Measurements from ENCODE around the gene FKBP2. TPM values are rescaled to one million over a fixed set of nuclear protein-coding genes. Genes with fewer than 3 reads are reported as not detected.

FKBP2 gene
- total and polyA plus RNA-seq, 2 of the 13 experiments (the other 11 are each of a cell fraction or from before 2014, with no cell fraction given), result 30.1 to 53.3 TPM

DNA sequence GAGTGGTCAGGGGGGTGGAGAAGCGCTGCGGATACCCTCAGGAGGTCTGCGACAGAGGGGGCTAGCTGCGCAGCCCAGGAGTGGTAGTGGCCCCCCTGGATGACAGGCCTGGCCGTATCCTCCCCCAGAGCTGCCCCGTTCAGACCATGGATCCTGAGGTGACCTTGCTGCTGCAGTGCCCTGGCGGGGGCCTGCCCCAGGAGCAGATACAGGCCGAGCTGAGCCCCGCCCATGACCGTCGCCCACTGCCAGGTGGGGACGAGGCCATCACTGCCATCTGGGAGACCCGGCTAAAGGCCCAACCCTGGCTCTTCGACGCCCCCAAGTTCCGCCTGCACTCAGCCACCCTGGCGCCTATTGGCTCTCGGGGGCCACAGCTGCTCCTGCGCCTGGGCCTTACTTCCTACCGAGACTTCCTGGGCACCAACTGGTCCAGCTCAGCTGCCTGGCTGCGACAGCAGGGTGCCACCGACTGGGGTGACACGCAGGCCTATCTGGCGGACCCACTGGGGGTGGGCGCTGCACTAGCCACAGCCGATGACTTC lies 14.3 kb upstream of the FKBP2 start (continued):
- TF ChIP-seq, protein P1, sequence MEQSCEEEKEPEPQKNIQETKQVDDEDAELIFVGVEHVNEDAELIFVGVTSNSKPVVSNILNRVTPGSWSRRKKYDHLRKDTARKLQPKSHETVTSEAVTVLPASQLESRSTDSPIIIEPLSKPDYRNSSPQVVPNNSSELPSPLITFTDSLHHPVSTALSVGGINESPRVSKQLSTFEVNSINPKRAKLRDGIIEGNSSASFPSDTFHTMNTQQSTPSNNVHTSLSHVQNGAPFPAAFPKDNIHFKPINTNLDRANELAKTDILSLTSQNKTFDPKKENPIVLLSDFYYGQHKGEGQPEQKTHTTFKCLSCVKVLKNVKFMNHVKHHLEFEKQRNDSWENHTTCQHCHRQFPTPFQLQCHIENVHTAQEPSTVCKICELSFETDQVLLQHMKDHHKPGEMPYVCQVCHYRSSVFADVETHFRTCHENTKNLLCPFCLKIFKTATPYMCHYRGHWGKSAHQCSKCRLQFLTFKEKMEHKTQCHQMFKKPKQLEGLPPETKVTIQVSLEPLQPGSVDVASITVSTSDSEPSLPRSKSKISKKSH (CRISPR knock-in tag; IDR thresholded peaks at IDR 0.05; ENCODE audit: borderline replicate concordance), result 0 out of 2 replicates have a peak, but pooled peaks have one; percentile 16
- TF ChIP-seq, protein P2, sequence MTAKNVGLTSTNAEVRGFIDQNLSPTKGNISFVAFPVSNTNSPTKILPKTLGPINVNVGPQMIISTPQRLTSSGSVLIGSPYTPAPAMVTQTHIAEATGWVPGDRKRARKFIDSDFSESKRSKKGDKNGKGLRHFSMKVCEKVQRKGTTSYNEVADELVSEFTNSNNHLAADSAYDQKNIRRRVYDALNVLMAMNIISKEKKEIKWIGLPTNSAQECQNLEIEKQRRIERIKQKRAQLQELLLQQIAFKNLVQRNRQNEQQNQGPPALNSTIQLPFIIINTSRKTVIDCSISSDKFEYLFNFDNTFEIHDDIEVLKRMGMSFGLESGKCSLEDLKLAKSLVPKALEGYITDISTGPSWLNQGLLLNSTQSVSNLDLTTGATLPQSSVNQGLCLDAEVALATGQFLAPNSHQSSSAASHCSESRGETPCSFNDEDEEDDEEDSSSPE (CRISPR knock-in tag; IDR thresholded peaks at IDR 0.05), result no peak
- no peak for TF ChIP-seq ZNF775 (CRISPR knock-in tag; IDR thresholded peaks at IDR 0.05; ENCODE audit: borderline replicate concordance)
- TF ChIP-seq TGIF2 (CRISPR knock-in tag; IDR thresholded peaks at IDR 0.05), result no peak
- no peak for TF ChIP-seq IRF9 (CRISPR knock-in tag; IDR thresholded peaks at IDR 0.05; ENCODE audit: borderline replicate concordance)
- TF ChIP-seq SPEN (CRISPR knock-in tag; IDR thresholded peaks at IDR 0.05; ENCODE audit: low read depth), result peak; percentile 11; the same call in 1 of the 2 replicates
- no peak for TF ChIP-seq SUZ12 (IDR thresholded peaks at IDR 0.05; ENCODE audit: low read depth, low read length)
- TF ChIP-seq SCMH1 (CRISPR knock-in tag; IDR thresholded peaks at IDR 0.05; ENCODE audit: borderline replicate concordance), result no peak
- 0 out of 2 replicates have a peak, but pooled peaks have one; percentile 32 for TF ChIP-seq ZIK1 (CRISPR knock-in tag; IDR thresholded peaks at IDR 0.05; ENCODE audit: borderline replicate concordance, low read depth)
- TF ChIP-seq SP1 (IDR thresholded peaks at IDR 0.05), result no peak
- TF ChIP-seq SP1 (CRISPR knock-in tag; IDR thresholded peaks at IDR 0.05), result no peak
- TF ChIP-seq ZNF501 (CRISPR knock-in tag; IDR thresholded peaks at IDR 0.05), result peak; percentile 21; the same call in 1 of the 2 replicates
- no peak for TF ChIP-seq POGK (CRISPR knock-in tag; conservative IDR thresholded peaks at IDR 0.05)
- TF ChIP-seq SMARCC2 (IDR thresholded peaks at IDR 0.05), result no peak
- TF ChIP-seq ZNF546 (CRISPR knock-in tag; conservative IDR thresholded peaks at IDR 0.05), result no peak
- TF ChIP-seq ZNF253 (CRISPR knock-in tag; IDR thresholded peaks at IDR 0.05; ENCODE audit: borderline replicate concordance), result 0 out of 2 replicates have a peak, but pooled peaks have one; percentile 32
- peak; percentile 48; the same call in 1 of the 2 replicates for TF ChIP-seq SRY (CRISPR knock-in tag; IDR thresholded peaks at IDR 0.05)
- TF ChIP-seq, protein P3, sequence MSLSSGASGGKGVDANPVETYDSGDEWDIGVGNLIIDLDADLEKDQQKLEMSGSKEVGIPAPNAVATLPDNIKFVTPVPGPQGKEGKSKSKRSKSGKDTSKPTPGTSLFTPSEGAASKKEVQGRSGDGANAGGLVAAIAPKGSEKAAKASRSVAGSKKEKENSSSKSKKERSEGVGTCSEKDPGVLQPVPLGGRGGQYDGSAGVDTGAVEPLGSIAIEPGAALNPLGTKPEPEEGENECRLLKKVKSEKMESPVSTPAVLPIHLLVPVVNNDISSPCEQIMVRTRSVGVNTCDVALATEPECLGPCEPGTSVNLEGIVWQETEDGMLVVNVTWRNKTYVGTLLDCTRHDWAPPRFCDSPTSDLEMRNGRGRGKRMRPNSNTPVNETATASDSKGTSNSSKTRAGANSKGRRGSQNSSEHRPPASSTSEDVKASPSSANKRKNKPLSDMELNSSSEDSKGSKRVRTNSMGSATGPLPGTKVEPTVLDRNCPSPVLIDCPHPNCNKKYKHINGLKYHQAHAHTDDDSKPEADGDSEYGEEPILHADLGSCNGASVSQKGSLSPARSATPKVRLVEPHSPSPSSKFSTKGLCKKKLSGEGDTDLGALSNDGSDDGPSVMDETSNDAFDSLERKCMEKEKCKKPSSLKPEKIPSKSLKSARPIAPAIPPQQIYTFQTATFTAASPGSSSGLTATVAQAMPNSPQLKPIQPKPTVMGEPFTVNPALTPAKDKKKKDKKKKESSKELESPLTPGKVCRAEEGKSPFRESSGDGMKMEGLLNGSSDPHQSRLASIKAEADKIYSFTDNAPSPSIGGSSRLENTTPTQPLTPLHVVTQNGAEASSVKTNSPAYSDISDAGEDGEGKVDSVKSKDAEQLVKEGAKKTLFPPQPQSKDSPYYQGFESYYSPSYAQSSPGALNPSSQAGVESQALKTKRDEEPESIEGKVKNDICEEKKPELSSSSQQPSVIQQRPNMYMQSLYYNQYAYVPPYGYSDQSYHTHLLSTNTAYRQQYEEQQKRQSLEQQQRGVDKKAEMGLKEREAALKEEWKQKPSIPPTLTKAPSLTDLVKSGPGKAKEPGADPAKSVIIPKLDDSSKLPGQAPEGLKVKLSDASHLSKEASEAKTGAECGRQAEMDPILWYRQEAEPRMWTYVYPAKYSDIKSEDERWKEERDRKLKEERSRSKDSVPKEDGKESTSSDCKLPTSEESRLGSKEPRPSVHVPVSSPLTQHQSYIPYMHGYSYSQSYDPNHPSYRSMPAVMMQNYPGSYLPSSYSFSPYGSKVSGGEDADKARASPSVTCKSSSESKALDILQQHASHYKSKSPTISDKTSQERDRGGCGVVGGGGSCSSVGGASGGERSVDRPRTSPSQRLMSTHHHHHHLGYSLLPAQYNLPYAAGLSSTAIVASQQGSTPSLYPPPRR (CRISPR knock-in tag; IDR thresholded peaks at IDR 0.05; ENCODE audit: borderline replicate concordance), result no peak
- TF ChIP-seq FOXM1 (CRISPR knock-in tag; IDR thresholded peaks at IDR 0.05), result 0 out of 2 replicates have a peak, but pooled peaks have one; percentile 8
- TF ChIP-seq KDM4B (CRISPR knock-in tag; IDR thresholded peaks at IDR 0.05), result no peak

Data from HepG2 (cell line).